Measurements from ENCODE around the gene IDUA.

IDUA gene

GRCh38 chr4:1031956-1032795 lies 45.3 kb downstream of the IDUA start:
- DNase-seq (ENCODE audit: low read depth) = no peak

- no peak for DNase-seq (ENCODE audit: low read depth)
Observed at GRCh38 chr4:1032861-1033260, 46.0 kb downstream of the IDUA start.

DNA sequence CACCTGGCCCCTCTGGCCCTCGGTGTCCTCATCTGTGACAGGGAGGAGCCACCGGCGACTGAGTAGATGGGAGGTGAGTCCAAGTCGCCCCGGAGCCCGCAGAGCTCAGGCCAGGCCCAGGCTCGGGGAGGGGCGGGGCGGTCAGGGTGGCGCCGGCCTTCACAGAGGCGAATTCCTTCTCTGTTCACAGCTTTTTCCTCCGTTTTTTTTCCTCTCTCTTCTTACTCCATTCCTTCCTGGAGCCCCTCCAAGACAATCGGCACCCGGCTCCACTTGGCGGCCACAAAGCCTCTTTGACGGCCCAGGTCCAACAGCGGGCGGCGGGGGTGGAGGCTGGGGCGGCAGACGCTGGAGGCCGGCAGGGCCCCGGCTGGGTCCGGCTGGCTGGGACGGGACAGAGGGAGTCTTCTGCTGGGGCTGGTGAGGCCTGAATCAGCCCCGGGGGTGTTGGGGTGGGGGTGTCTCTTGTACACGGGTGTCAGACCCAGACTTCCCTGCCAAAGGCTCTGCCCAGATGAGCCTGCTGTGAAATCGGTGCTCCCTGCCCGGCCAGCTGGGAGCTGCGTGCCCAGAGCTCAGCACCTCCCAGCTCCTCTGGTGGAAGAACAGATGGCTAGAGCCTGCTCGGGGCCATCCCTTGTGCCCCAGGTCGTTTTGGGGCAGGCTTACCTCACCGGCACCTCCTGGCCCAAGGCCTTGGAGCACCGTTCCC lies 47.2 kb downstream of the IDUA start:
- DNase-seq (ENCODE audit: low read depth) = no peak

DNA sequence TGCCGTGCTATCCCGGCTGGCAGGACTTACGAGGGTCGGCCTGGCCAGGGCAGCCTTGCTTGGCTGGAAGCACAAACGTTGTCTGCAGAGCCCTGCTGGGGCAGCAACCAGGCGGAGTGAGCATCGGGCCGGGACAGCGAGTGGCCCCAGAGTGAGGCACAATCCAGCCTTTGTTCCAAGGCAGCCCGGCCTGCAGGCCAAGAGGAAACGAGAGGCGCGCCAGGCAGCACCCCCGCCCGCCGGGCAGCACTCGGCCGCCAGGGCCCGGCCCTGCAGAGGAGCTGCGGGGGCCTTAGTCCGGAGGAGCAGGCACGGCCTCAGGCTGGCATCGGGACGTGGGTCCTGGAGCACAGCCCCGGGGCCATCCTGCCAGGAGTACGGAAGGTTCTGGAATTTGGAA lies 48.7 kb downstream of the IDUA start:
- DNase-seq (ENCODE audit: low read depth) = no peak

DNA sequence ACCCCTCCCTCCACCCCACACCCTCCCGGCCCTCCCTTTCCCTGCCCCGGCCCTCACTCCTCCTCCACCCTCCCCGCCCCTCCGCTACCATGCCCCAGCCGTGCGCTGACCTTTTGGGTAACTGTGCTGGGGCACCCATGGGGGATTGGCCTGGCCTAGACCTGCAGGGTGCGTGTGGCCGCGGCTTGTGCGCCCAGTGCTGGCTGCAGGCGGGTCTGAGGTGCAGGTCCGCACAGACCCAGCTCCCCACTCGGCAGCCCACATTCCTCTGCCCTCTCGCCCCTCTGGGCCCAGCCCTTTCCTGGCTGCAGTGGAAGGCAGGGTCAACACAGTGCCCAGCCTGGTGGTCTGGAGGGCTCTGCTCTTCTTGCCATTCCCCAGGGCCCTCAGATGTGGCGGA lies 49.3 kb downstream of the IDUA start:
- DNase-seq (ENCODE audit: low read depth) = no peak

DNA sequence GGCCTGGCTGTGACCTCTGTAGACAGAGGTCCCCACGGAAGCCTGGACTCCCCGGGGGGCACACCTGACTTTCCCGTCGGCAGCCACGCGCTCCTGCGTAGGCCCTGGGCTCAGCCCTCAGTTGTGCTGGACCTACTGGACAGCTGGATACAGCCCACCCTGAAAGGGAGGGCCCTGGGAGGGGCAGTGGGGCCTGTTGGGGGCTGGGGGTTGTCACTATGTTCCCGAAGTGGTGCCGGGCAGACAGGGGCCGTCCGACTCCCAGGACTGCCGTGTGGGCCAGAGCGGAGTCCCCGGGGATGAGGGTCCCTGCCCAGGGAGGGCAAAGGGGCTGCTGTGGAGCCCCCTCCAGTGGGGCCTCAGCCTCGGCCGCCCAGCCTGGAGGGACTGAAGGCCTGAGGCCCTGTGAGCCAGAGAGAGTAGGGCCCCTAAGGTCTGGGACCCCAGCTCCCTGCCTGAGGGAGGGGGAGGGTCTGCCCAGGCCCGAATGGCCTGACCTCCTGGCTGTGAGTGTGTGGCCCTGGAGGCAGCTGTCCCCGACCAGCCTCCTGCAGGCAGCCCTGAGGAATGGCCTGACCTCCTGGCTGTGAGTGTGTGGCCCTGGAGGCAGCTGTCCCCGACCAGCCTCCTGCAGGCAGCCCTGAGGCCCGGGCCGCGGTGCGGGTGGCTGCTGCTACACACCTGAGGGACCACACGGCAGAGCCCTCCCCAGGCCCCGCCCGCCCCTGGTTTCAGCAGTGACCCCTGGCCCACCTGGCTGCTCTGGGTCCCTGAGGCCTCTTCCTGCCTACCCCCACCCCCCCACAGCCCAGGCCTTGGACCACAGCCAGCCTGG lies 50.3 kb downstream of the IDUA start:
- no peak for DNase-seq (ENCODE audit: low read depth)

GRCh38 chr4:1038948-1039492 lies 52.2 kb downstream of the IDUA start:
- DNase-seq (ENCODE audit: low read depth) = no peak

- DNase-seq (ENCODE audit: low read depth) = no peak
Observed at GRCh38 chr4:1039493-1040343, 52.9 kb downstream of the IDUA start.

GRCh38 chr4:1040344-1041146 lies 53.7 kb downstream of the IDUA start:
- no peak for DNase-seq (ENCODE audit: low read depth)

DNA sequence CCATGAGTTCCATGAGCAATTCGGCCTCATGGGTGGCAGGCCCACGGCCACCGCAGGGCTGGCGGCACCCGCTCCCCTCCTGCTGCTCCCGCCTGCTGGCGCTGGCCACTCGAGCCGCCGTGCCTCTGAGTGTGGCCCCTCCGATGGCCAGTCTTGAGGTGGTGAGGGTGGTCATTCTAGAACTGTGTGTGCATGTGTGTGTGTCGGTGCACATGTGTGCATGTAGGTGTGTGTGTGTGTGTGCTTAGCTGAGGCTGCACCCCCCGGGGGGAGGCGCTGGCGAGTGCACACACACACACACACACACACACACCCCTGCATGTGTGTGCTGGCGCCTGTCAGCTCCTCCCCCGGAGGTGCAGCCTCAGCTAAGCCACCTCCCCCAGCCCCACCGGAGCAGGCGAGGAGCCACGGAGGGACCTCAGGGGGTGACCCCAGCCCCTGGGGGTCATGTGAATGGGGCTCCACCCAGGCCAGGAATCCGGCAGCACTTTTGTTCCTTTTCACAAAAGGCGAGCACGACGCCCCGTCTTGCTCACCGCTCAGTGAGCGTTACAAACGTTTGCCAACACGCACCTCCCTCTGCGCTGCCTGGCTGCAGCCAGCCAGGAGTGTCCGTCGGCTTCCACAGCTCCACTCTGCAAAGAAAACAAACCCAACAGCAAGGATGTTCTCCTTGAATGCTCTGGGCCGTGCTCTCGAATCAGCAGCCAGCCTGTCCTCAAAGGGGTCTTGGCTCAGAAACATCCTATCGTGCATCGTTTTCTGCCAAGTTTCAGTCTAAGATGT lies 54.5 kb downstream of the IDUA start:
- no peak for DNase-seq (ENCODE audit: low read depth)

DNA sequence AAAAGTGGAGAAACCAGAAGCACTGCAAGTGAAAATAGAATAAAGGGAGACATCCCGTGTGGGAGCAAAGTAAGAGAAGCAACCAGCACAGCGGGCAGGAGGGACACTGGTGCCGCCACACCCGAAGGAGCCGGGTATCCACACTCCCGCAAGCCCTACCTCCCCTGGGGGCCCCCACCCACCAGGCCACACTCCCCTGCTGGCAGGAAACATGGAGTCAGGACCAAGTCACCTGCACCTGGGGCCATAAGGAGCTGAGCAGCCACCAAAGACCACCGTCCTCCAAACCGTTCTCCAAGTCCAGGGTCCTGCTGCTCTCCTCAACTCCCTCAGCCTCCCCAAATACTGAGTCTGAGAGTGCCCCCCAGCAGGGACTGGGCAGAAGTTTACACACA lies 55.1 kb downstream of the IDUA start:
- DNase-seq (ENCODE audit: low read depth) = no peak

GRCh38 chr4:1042352-1043055 lies 55.7 kb downstream of the IDUA start:
- no peak for DNase-seq (ENCODE audit: low read depth)

- DNase-seq (ENCODE audit: low read depth) = no peak
Observed at GRCh38 chr4:1043162-1043561, 56.3 kb downstream of the IDUA start.

DNA sequence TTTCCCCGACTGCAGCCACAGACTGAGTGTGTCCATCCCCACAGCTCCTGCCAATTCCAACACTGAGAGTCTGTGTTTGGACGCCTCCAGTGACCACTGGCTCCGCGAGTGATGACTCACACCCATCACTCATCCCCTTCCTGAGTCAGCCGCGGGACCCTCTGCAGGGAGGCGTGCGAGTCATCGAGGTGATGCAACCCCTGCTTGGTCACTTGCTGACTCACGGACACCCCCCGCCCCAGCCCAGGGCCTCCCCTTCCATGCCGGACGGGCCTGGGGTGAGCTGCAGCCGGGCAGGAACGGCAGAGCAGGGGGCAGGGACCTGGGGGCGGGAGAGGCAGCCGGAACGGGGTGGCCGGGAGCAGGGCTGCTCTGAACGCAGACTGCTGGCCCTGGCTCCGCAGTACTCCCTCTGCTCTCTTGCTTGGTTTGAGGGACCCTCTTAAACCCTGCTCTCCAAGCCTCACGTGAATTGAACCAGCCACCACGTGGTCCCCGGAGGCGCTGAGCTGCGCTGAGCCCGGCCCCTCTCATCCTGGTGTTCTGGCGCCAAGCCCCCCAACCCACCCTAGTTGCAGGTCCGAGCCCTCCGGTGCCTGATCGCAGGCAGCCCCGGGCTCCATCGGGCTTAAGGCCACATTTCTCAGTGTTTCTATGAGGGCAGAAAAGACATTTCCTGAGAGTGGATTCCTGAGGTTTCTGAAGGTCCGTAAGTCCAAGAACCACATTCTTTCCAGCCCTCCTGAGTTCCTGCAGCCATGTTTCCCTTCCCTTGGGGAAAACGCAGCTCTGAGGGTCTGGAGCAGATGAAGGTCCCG lies 57.0 kb downstream of the IDUA start:
- DNase-seq (ENCODE audit: low read depth) = no peak

- no peak for DNase-seq (ENCODE audit: low read depth)
Observed at GRCh38 chr4:1044469-1045192, 57.8 kb downstream of the IDUA start.

- DNase-seq (ENCODE audit: low read depth) = no peak
Observed at GRCh38 chr4:1045193-1045594, 58.4 kb downstream of the IDUA start.

GRCh38 chr4:1045595-1046201 lies 58.9 kb downstream of the IDUA start:
- DNase-seq (ENCODE audit: low read depth) = no peak
